HG02981 (cell line): ENCODE results near the gene HP1BP3.

Source experiments
- ATAC-seq: cut with Tn5 transposase; IDR thresholded peaks from one replicate; pipeline ENCODE4 v1.9.1; 2021; ENCODE audit warnings: mild to moderate bottlenecking, moderate library complexity; ENCODE audit not compliant: unreplicated experiment

HP1BP3 gene

GRCh38 chr1:20771780-20772179 lies 15.3 kb downstream of the HP1BP3 start:
- ATAC-seq, result no peak

DNA sequence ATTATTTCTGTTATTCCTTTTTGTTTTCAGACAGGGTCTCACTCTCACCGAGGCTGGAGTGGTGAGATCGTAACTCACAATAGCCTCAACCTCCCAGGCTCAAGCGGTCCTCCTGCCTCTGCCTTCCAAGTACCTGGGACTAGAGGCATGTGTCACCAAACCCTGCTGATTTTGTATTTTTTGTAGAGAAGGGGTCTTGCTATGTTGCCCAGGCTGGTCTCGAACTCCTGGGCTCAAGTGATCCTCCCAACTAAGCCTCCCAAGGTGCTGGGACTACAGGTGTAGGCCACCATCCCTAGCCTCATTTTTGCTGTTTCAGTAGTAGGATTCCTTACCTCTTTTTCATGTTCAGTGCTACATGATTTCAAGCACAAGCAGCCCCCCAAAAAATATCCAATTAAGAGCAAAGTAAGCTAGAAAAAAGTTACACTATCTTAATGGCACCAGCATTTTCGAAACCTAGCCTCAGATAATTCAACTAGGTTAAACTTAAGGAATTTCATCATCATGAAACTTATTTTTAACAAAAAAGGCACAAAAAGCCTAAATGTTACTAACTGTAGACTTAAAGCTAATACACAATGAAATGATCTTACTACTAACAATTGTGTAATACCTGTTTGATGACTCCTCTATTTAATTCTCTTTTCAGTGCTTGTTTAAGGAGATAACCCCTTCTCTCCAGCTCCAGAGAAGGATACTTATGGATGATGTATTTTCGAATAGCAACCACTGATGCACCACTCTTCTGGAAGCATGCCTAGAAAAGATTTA lies 16.6 kb downstream of the HP1BP3 start:
- no peak for ATAC-seq

- ATAC-seq, result no peak
Observed at GRCh38 chr1:20767271-20767670, 19.8 kb downstream of the HP1BP3 start.

- ATAC-seq, result no peak
Observed at GRCh38 chr1:20763417-20763816, 23.7 kb downstream of the HP1BP3 start.

DNA sequence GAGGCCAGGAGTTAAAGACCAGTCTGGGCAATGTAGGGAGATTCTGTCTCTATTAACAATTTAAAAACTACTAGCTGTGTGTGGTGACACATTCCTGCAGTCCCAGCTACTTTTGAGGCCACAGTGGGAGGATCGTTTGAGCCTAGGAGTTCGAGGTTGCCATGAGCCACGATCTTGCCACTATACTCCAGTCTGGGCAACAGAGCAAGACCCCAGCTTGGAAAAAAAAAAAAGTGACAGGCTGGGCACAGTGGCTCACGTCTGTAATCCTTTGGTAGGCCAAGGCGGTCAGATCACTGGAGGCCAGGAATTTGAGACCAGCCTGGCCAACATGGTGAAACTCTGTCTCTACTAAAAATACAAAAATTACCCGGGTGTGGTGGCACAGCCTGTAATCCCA lies 26.8 kb downstream of the HP1BP3 start:
- no peak for ATAC-seq

GRCh38 chr1:20753589-20753988 lies 33.5 kb downstream of the HP1BP3 start:
- ATAC-seq, result no peak

- no peak for ATAC-seq
Observed at GRCh38 chr1:20751462-20751990, 35.6 kb downstream of the HP1BP3 start.

- ATAC-seq, result no peak
Observed at GRCh38 chr1:20742671-20743070, 44.4 kb downstream of the HP1BP3 start.

DNA sequence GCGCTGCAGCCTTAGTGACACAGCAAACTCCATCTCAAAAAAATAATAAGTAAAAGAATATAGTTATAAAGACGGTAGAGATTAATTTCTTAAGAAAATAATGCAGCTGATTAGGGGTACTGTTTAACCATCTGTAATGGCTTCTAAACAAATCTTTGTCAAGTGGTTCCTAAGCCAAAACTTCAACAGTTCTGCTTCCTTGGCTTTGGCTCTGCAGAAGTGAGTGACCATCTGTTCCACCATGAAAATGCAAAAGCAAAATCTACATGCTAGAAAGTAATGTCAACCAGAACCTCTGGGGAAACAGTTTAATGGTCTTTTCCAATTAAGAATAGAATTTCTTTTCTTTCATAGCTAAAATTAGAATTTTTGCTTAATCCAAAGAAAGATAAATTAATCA lies 46.3 kb downstream of the HP1BP3 start:
- no peak for ATAC-seq

- ATAC-seq, result no peak
Observed at GRCh38 chr1:20739225-20739624, 47.9 kb downstream of the HP1BP3 start.

- ATAC-seq, result no peak
Observed at GRCh38 chr1:20735581-20736111, 51.5 kb downstream of the HP1BP3 start.

DNA sequence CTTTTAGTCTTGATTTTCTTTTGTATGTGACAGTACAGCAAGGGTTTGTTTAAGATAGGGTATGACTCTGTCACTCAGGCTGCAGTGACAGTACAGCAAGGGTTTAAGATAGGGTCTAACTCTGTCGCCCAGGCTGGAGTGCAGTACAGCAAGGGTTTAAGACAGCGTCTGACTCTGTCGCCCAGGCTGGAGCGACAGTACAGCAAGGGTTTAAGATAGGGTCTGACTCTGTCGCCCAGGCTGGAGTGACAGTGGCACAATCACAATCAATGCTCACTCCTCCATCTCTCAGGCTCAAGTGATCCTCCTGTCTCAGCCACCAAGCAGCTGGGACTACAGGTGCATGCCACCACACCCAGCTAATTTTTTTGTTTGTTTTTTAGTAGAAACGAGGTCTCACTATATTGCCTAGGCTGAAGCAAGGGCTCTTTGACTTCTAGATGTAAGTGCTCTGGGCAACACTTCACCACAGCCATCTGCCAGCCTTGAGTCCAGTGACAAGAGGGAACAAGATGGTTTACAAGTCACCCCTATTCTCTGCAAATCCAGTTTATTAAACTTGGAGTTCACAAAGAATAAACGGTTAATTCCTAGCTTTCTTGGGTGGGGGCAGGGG lies 53.6 kb downstream of the HP1BP3 start:
- no peak for ATAC-seq

GRCh38 chr1:20732588-20733359 lies 54.3 kb downstream of the HP1BP3 start, which contains the start of gene SH2D5:
Gene SH2D5 (minus strand): TSS chr1:20732703. CDS start chr1:20728044, 4,659 bp downstream.
- peak; percentile 58 for ATAC-seq

DNA sequence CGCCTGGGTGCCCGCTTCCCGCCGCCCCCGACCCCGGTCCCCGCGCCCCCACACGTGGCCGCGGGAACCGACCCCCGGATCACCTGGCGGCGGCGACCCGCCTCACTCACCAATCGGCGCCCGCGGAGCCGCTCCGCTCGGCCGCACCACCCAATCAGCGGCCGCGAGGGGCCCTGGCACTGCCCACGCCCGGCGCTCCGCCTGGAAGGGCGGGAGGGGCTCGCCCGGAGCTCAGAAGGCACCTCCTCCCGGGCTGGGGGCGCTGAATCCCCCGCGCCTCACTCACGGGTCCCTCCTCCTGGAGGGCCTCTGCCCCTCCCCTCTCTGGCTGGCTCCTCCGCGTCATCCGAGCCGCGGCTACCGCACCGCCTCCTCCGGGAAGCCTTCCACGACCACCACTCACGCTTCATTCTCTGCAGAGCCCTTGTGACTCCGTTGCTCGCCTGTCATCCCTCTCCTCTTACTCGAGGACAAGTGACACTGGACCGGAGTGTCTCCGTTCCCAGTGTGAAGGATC lies 55.0 kb downstream of the HP1BP3 start:
- ATAC-seq, result peak; percentile 47

GRCh38 chr1:20731057-20731991 lies 55.8 kb downstream of the HP1BP3 start:
- ATAC-seq, result peak; percentile 11

- no peak for ATAC-seq
Observed at GRCh38 chr1:20730690-20731056, 56.4 kb downstream of the HP1BP3 start.

- no peak for ATAC-seq
Observed at GRCh38 chr1:20729990-20730689, 57.0 kb downstream of the HP1BP3 start.

GRCh38 chr1:20729155-20729931 lies 57.8 kb downstream of the HP1BP3 start:
- no peak for ATAC-seq
